HG03565 (cell line): Measurements from ENCODE around the gene CUX1.

Source experiments
- ATAC-seq: cut with Tn5 transposase; IDR thresholded peaks from one replicate; pipeline ENCODE4 v1.9.1; 2021; ENCODE audit warnings: mild to moderate bottlenecking, moderate library complexity; ENCODE audit not compliant: unreplicated experiment

Gene CUX1

DNA sequence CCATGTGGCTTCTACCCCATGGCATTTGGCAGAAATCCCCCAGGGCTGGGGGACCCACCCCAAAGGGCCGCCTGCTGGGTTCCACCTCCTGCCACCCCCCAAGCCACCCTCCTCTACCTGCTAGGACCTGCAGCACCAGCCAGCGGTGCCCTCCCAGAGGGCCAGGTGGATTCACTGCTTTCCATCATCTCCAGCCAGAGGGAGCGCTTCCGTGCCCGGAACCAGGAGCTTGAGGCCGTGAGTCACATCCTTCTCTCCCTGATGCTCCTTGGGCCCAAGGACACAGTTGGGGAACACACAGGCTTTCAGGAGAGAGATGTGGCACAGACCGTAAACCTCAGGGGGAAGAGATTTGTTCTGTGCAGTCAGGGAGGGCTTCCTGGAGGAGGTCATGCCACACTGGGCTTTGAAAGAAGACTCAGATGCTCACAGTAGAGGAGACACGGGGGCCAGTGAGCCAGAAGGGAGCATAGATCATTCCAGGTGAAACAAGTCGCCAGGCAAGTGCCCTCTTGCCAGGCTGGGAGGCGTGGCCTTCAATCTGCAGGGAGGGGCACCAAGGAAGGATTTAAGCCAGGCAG is 457.8 kb downstream of the CUX1 start:
- ATAC-seq, result no peak

- no peak for ATAC-seq
Observed at GRCh38 chr7:102277901-102278300, 460.5 kb downstream of the CUX1 start.

GRCh38 chr7:102279537-102280400 is 462.3 kb downstream of the CUX1 start:
- ATAC-seq, result no peak

DNA sequence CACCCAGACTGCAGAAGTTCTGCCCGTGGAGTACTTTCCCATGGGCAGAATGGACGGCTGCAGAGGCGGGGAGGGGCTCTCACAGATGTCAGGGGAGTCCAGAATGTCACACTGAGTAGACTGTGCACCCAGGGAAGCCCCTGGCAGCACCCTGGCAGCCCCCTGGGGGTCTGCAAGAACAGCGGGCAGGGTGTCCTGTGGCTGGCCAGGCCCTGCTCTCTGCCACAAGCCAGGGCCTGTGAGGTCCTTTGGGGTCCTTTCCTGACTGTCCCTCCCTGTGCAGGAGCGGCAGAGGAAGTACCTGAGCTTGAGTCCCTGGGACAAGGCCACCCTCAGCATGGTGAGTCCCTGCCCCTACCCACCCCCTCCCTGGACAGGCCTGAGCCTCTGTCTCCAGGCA is 463.1 kb downstream of the CUX1 start:
- no peak for ATAC-seq

DNA sequence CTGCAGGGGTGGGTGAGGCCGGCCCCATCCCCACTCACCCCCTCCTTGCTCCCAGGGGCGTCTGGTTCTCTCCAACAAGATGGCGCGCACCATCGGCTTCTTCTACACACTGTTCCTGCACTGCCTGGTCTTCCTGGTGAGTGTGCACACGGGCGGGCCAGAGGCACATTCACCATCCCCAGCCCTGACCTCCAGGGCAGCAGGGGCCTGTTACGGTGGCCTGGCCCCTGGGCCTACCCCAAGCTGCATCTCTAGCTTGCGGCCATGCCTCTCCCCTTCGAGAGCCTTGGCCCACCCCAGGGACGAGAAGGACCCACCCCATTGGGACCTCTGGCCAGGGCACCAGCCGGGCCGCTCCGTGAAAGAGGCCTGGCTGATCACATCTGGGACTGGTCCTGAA is 464.4 kb downstream of the CUX1 start:
- no peak for ATAC-seq

DNA sequence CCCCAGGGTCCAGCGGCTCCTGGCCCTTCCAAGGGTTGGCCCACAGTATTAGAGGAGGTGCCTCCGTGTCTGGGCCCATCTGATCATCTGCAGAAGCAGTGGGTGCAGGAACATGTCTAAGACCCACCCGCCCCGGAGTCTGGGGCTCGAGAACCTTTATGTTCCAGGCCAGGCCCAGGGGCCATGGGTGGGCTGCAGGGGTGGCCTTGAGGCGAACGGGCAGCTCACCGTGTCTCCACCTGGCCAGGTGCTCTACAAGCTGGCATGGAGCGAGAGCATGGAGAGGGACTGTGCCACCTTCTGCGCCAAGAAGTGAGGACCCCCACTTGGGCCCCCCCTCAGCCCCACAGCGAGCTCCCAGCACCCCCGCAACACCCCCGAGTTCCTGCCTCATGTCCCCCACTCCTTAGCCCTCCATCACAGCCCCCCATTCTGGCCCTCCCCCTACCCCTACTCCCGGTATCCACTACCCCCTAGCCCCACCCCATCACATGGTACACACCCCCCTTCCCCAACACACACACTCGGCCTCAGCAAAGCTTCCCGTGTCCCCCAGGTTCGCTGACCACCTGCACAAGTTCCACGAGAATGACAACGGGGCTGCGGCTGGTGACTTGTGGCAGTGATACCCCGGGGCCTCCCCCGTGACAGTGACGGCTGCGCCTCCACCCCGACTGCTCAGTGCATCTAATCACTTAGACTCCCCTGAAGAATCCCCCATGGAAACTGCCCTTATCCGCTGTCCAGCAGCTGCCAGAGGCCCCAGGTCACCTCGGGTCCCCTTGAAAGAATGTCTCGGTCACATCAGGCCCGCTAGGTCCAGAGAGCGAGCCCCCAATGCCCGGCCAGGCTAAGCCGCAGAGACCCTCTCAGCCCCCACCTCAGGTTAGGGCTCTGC is 465.3 kb downstream of the CUX1 start:
- ATAC-seq, result no peak

GRCh38 chr7:102283477-102284189 is 466.2 kb downstream of the CUX1 start:
- ATAC-seq, result no peak

DNA sequence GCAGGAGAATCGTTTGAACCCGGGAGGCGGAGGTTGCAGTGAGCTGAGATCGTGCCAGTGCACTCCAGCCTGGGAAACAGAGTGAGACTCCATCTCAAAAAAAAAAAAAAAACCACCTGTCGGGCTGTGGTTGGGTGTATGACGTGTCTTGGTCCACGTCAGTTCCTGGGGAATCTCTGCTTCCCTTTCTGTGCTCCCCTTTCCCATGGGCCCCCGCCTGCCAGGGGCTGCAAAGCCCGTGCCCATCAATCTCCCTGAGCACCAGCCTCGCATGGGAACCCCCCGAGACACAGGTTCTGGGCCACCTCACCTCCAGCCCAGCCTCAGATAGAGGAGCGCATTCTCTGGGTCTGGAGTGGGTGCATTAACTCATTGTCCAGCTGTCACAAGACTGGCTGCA is 467.0 kb downstream of the CUX1 start:
- ATAC-seq, result no peak

DNA sequence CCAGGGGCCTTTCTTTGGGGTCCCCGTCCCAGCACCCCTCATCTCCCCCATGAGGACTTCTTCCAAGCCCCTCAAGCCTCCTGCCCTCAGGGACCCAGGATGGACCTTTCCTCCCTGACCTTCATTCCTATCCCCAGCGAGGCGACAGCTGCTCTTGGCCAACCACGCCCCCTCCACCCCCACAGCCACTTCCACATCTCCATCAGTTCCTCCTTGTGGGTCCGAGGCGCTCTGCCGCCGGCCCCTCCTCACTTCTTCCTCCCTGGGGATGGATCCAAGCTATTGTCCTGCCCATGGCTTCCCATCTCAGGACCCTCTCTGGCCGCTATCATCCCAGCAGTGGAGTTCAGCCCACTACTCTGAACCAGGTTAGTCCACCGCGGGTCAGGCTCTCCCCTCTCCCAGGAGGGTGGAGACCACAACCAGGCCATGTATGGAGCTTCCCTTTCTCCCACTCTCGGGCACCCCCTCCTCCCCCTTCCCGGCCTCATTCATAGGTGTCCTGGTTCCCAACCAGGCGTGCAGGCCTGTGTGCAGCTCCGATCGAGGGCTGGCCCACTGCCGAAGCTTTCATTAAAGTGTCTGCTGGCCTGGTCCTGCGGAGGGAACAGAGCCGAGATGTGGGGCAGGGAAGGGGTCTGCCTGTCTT is 467.6 kb downstream of the CUX1 start:
- ATAC-seq, result no peak

- ATAC-seq, result no peak
Observed at GRCh38 chr7:102285540-102286236, 468.3 kb downstream of the CUX1 start.

- ATAC-seq, result no peak
Observed at GRCh38 chr7:102286237-102287110, 469.0 kb downstream of the CUX1 start, which contains the start of gene SH2B2. SH2B2 (plus strand) TSS chr7:102286868; CDS start chr7:102300551, 13,683 bp downstream.

- ATAC-seq, result no peak
Observed at GRCh38 chr7:102287111-102287980, 469.9 kb downstream of the CUX1 start.

DNA sequence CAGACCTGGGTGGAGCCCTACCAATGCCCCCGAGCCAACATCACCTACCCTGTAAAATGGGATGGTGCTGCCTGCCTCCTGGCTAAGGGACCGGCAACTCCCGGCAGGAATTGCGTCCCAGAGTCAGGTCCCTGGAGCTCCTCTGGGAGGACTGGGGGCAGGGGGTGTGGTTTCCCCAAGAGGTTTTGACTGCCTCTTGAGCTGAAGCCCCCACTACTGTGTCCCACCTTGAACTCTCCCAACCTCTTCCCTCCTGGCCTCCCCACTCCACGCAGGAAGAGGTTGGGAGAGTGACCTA is 470.5 kb downstream of the CUX1 start:
- no peak for ATAC-seq

DNA sequence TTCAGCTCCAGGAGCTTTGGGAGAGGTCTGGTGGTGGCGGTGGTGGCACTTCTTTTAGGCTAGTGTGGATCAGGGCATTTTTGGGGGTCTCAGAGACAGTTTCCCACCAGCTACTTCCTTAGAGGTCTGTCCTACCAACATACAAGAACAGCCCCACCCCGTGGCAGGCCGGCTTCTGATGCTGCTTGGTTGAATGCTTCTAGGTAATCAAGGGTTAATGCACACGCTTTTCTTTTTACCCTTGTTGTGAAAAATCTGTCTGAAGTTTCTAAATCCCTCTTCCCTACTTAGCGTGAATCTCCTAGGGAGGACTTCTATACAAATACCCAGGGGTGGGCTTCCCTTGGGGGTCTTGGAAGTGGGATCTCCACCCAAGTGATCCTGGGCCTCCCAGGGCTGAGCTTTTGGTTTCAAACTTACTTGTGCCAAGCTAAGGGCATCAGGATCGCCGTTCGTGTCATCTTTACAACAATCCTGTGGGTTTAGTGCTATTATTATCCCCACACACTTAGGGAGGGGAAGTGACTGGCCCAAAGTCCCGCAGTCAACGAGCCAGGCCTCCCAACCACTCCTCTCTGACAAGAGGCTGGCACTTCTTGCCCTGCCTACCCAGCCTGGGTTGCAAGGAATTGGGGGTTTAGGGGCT is 471.0 kb downstream of the CUX1 start:
- ATAC-seq, result no peak

GRCh38 chr7:102289057-102289456 is 471.6 kb downstream of the CUX1 start:
- no peak for ATAC-seq

GRCh38 chr7:102291056-102291915 is 473.9 kb downstream of the CUX1 start:
- ATAC-seq, result peak; percentile 30

DNA sequence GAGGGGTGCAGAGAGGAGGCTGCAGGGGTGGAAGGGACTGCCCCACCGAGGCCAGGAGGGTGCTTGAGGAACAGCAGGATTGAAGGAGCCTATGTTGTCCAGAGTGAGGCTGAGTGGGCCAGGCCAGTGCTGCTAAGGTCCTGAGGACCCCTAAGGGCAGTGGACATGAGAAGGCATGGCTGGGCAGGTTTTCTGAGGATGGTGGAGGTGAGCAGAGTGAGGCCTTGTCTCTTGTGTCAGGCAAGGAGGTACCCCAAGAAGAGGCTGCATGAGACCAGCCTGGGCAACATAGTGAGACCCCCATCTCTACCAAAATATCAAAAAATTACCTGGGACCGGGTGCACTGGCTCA is 474.5 kb downstream of the CUX1 start:
- no peak for ATAC-seq
